Adrenal gland (tissue), 5 donors: ENCODE measurements around the gene TDRD12.
"Not testable (repeated sequence)": the region's sequence is repeated elsewhere in the genome, so short reads cannot be mapped to it uniquely, and the experiment has no call there.

Experiments
- POLR2A ChIP-seq, 2 donors: fragments of 450-650 bp; IDR thresholded peaks; one replicate each; pipeline ENCODE4 v1.6.1; 2017; ENCODE audit warnings: antibody characterized with exemption in 2 of 2, mild to moderate bottlenecking in 2 of 2, moderate library complexity in 1 of 2
- TF ChIP-seq, protein P1 (sequence below), 6 experiments: fragments of 450-650 bp in 4 of 6; fragments of 200-600 bp in 2 of 6; sonication (generic) in 1 of 6; IDR thresholded peaks; 1 replicate in 5 of 6; 2 replicates in 1 of 6; pipeline versions ENCODE4 v1.5.1 to v1.8.0; 2016 to 2021; ENCODE audit warnings: antibody characterized with exemption in 6 of 6, mild to moderate bottlenecking in 2 of 6, moderate library complexity in 1 of 6
- donor health status: DM: no; HTN: no; CAD: no.

- TF ChIP-seq, protein P1, sequence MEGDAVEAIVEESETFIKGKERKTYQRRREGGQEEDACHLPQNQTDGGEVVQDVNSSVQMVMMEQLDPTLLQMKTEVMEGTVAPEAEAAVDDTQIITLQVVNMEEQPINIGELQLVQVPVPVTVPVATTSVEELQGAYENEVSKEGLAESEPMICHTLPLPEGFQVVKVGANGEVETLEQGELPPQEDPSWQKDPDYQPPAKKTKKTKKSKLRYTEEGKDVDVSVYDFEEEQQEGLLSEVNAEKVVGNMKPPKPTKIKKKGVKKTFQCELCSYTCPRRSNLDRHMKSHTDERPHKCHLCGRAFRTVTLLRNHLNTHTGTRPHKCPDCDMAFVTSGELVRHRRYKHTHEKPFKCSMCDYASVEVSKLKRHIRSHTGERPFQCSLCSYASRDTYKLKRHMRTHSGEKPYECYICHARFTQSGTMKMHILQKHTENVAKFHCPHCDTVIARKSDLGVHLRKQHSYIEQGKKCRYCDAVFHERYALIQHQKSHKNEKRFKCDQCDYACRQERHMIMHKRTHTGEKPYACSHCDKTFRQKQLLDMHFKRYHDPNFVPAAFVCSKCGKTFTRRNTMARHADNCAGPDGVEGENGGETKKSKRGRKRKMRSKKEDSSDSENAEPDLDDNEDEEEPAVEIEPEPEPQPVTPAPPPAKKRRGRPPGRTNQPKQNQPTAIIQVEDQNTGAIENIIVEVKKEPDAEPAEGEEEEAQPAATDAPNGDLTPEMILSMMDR (IDR thresholded peaks at IDR 0.05): not testable (repeated sequence)
- TF ChIP-seq POLR2A (IDR thresholded peaks at IDR 0.05): not testable (repeated sequence)
These were observed 26.1 kb upstream of the TDRD12 start for GRCh38 chr19:32693151-32694108.
